Calu3 (cell line): ENCODE measurements around the gene CACNA1C. TPM values are rescaled to one million over a fixed set of nuclear protein-coding genes. Genes with fewer than 3 reads are reported as not detected.

Experiments used
- BruUV-seq: library from RNA; stranded (reverse); fragments of 400-500 nt; replicated peaks from 2 replicates; lab custom pipeline; 2021; lab: Mats Ljungman, UMichigan
- CTCF ChIA-PET: fragments of 300-600 bp; sonication (Branson Sonifier 250); formaldehyde crosslinking; loops from one replicate; lab custom pipeline; 2022; ENCODE audit warnings: antibody characterized with exemption; lab: Charles Lee
- DNase-seq: peaks from one replicate; pipeline ENCODE4 v3.0.0; 2022
- H3K27ac Mint-ChIP-seq: one replicate; pipeline ENCODE4 v1.8.0; 2022; ENCODE audit warnings: mixed read lengths; ENCODE audit not compliant: unreplicated experiment
- H3K27me3 Mint-ChIP-seq: one replicate; pipeline ENCODE4 v1.8.0; 2022; ENCODE audit warnings: mixed read lengths; ENCODE audit not compliant: unreplicated experiment
- H3K36me3 Mint-ChIP-seq: one replicate; pipeline ENCODE4 v1.8.0; 2022; ENCODE audit warnings: mild to moderate bottlenecking, moderate library complexity, mixed read lengths; ENCODE audit not compliant: insufficient read depth, unreplicated experiment
- H3K4me1 Mint-ChIP-seq: one replicate; pipeline ENCODE4 v1.8.0; 2022; ENCODE audit warnings: mild to moderate bottlenecking, low read depth, mixed read lengths; ENCODE audit not compliant: unreplicated experiment
- H3K4me3 Mint-ChIP-seq: one replicate; pipeline ENCODE4 v1.8.0; 2022; ENCODE audit warnings: mild to moderate bottlenecking, low read depth, moderate library complexity, mixed read lengths; ENCODE audit not compliant: unreplicated experiment
- H3K9me3 Mint-ChIP-seq: one replicate; pipeline ENCODE4 v1.8.0; 2022; ENCODE audit warnings: low read depth, mixed read lengths; ENCODE audit not compliant: unreplicated experiment
- intact Hi-C: fragments of 100-400 bp; cut with micrococcal nuclease; formaldehyde crosslinking; loops from one replicate; pipeline ENCODE4 v1.10.0; 2022; ENCODE audit not compliant: unreplicated experiment
- total RNA-seq: library from RNA; stranded (reverse); gene quantifications from 2 replicates; pipeline ENCODE4 v1.2.3, GENCODE V29; 2022
- TF ChIP-seq, protein P1 (sequence below): fragments of 200-600 bp; IDR thresholded peaks from one replicate; pipeline ENCODE4 v1.8.0; 2022; ENCODE audit warnings: antibody characterized with exemption; ENCODE audit not compliant: unreplicated experiment

Gene CACNA1C
- total RNA-seq, 1 experiment from 2014 or later, result not detected

DNA sequence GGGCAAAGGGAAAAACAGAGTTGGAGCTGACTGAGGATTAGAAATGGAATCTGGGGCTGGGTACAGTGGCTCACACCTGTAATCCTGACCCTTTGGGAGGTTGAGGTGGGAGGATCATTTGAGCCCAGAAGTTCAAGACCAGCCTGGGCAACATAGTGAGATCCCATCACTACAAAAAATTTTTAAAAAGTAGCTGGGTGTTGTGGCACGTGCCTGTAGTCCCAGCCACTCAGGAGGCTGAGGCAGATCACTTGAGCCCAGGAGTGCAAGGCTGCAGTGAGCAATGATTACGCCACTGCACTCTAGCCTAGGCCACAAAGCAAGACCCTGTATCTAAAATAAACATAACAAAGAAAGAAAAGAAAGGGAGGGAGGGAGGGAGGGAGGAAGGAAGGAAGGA is 33.7 kb upstream of the CACNA1C start:
- intact Hi-C loops, result no loop called here
- Mint-ChIP-seq H3K36me3 (no peaks in the 10 kb centered on the region), H3K27ac (no peak overlapping the region), H3K27me3 (peaks cover 62% of the 10 kb centered on the region), H3K4me3 (no peak overlapping the region), H3K9me3 (no peaks in the 10 kb centered on the region), H3K4me1 (no peaks in the 10 kb centered on the region)
- no peak for DNase-seq
- TF ChIP-seq, protein P1, sequence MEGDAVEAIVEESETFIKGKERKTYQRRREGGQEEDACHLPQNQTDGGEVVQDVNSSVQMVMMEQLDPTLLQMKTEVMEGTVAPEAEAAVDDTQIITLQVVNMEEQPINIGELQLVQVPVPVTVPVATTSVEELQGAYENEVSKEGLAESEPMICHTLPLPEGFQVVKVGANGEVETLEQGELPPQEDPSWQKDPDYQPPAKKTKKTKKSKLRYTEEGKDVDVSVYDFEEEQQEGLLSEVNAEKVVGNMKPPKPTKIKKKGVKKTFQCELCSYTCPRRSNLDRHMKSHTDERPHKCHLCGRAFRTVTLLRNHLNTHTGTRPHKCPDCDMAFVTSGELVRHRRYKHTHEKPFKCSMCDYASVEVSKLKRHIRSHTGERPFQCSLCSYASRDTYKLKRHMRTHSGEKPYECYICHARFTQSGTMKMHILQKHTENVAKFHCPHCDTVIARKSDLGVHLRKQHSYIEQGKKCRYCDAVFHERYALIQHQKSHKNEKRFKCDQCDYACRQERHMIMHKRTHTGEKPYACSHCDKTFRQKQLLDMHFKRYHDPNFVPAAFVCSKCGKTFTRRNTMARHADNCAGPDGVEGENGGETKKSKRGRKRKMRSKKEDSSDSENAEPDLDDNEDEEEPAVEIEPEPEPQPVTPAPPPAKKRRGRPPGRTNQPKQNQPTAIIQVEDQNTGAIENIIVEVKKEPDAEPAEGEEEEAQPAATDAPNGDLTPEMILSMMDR, result no peak
- BruUV-seq, result no TSS peak
- CTCF ChIA-PET, result no interaction called here

DNA sequence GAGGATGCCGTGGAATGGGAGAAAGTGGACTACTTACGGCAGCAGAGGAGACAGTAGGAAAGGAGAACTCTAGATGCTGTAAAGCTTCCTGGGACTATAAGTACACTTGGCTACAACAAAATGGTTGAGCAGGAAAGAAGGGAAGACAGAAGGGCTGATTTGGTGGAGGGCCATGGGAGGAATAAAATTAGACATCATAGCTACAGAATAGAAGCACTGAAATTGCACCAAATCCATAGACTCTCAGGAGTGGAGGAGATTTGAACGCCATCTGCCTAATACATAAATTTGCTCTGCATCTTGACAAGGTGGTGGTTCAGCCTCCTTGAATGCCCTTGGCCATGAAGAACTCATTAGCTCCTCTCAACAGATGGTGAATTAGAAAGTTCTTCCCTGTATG is 32.3 kb upstream of the CACNA1C start:
- no peaks in the 10 kb centered on the region for H3K36me3 Mint-ChIP-seq
- DNase-seq, result no peak
- H3K9me3 Mint-ChIP-seq, result no peaks in the 10 kb centered on the region
- TF ChIP-seq, protein P1, result no peak
- no peak overlapping the region for H3K4me3 Mint-ChIP-seq
- intact Hi-C loops, result no loop called here
- H3K4me1 Mint-ChIP-seq, result no peaks in the 10 kb centered on the region
- no TSS peak for BruUV-seq
- H3K27me3 Mint-ChIP-seq, result peaks cover 51% of the 10 kb centered on the region
- H3K27ac Mint-ChIP-seq, result no peak overlapping the region
- CTCF ChIA-PET, result no interaction called here

DNA sequence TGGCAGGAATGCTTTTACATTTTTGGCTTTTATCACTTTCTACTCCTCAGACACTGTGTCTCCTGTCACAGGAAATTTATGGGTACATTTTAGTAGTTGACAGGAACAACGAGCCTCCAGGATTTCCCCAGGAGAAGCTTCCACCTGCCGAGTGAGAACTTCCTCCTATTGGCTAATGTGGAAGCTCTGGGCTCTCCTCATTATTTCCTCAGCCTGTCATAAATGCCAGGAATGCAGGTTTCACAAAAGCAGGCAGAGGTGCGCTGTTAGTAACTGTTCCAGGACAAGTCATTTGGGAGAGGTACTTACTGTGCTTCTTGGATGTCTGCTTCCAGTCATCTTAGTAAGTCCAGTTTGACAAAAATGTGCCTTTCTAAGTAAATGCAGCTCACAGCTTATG is 29.4 kb upstream of the CACNA1C start:
- BruUV-seq, result no TSS peak
- TF ChIP-seq, protein P1, result no peak
- Mint-ChIP-seq H3K36me3 (no peaks in the 10 kb centered on the region), H3K27ac (no peak overlapping the region), H3K4me3 (no peak overlapping the region), H3K4me1 (no peaks in the 10 kb centered on the region), H3K27me3 (peaks cover 30% of the 10 kb centered on the region), H3K9me3 (no peaks in the 10 kb centered on the region)
- intact Hi-C loops, result no loop called here
- DNase-seq, result no peak
- CTCF ChIA-PET, result no interaction called here

DNA sequence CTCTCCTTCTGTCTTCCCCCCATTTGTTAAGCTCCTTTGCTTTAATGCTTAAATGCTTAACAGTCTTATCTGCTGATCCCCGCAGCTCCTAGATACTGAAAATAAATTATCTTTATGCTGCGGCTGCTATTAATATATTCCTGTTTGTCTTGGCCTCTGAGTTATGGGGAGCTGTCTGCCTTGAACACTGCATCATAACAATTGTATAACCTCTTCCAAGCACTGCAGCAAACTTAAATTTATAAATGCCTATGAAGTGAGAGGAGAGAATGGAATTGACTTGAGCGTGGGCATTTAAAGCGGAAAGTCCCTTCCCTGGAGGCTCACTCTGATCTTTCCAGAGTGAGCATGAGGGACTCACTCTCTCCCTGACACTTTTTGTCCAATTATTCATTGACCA is 25.4 kb upstream of the CACNA1C start:
- Mint-ChIP-seq H3K9me3 (no peaks in the 10 kb centered on the region), H3K4me3 (no peak overlapping the region), H3K27ac (no peak overlapping the region), H3K27me3 (peaks cover 42% of the 10 kb centered on the region), H3K36me3 (no peaks in the 10 kb centered on the region), H3K4me1 (no peaks in the 10 kb centered on the region)
- TF ChIP-seq, protein P1, result no peak
- BruUV-seq, result no TSS peak
- CTCF ChIA-PET, result no interaction called here
- intact Hi-C loops, result no loop called here
- no peak for DNase-seq
